Body of pancreas (tissue), 4 donors: ENCODE results near the gene NTMT2. TPM values are rescaled to one million over a fixed set of nuclear protein-coding genes. Genes with fewer than 3 reads are reported as not detected.

Experiments
- ATAC-seq: fragments of 150-250 bp; one replicate; pipeline ENCODE4 v1.9.1; 2016
- DNase-seq, 4 donors: peaks; one replicate each; pipeline ENCODE4 v3.0.0-alpha.2; 2019
- H3K27ac ChIP-seq, 4 donors: fragments of 200-600 bp; sonication (generic); 1 replicate in 3 of 4; 2 replicates in 1 of 4; pipeline versions ENCODE4 v1.5.1 to v1.6.1; 2016 to 2019; ENCODE audit warnings: mild to moderate bottlenecking in 1 of 4, mixed read lengths in 1 of 4, moderate library complexity in 1 of 4
- H3K27me3 ChIP-seq, 2 donors: fragments of 200-600 bp; sonication (generic); one replicate each; pipeline ENCODE4 v1.6.0; 2016; ENCODE audit warnings: mild to moderate bottlenecking in 1 of 2
- H3K36me3 ChIP-seq, 2 donors: fragments of 200-600 bp; sonication (generic); replicated peaks in 1 of 2; 2 replicates each; pipeline ENCODE4 v1.5.1; 2016; ENCODE audit warnings: low read depth in 2 of 2; ENCODE audit not compliant: insufficient read depth in 1 of 2
- H3K4me1 ChIP-seq: fragments of 200-600 bp; sonication (generic); one replicate; pipeline ENCODE4 v1.6.0; 2016
- H3K4me3 ChIP-seq, 2 donors: fragments of 200-600 bp; sonication (generic); 1 replicate in 1 of 2; 2 replicates in 1 of 2; pipeline ENCODE4 v1.5.1; 2016 to 2019
- H3K9me3 ChIP-seq, 3 donors: fragments of 200-600 bp; sonication (generic); 1 replicate in 2 of 3; 2 replicates in 1 of 3; pipeline ENCODE4 v1.5.1; 2016
- CTCF ChIP-seq, 7 experiments: fragments of 450-650 bp in 4 of 7; fragments of 200-600 bp in 3 of 7; sonication (generic) in 3 of 7; IDR thresholded peaks; one replicate each; pipeline ENCODE4 v1.5.1; 2016 to 2019; ENCODE audit warnings: antibody characterized with exemption in 7 of 7
- POLR2A ChIP-seq, 3 donors: fragments of 450-650 bp; IDR thresholded peaks; one replicate each; pipeline ENCODE4 v1.6.1; 2016; ENCODE audit warnings: antibody characterized with exemption in 3 of 3, mild to moderate bottlenecking in 2 of 3
- WGBS, 2 donors: methylation state at CpG; one replicate each; pipeline ENCODE4 v1.1.5; 2017; 5-methylcytosine and 5-hydroxymethylcytosine counted together
- intact Hi-C: fragments of 100-400 bp; cut with DNase I; formaldehyde crosslinking; loops from one replicate; pipeline ENCODE4 v1.15.1; 2023
- total RNA-seq, 2 donors: library from RNA; depleted of rRNA; stranded (reverse); fragments of >200 nt; gene quantifications; one replicate each; pipeline ENCODE4 v1.1.0, GENCODE V29; 2016

NTMT2 gene
- total RNA-seq, 2 donors from 2014 or later = not detected

DNA sequence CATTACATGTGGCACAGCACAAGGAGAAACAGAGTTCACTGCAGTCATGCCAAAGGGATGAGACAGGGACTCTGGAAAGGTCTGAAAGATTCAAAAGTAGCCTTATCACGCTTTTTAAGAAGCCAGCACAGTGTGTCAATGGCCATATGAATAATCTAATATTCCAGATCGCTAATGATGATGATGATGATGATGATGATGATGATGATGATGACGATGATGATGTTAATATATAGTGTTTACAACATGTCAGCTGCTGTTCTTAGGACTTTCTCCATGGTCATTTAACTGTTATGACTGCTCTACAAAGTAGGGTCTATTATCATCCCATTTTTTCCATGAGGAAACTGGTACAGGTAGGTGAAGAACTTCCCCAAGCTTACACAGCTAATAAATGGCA lies 64.4 kb downstream of the NTMT2 start:
- H3K27ac ChIP-seq = no peak overlapping the region
- no peaks in the 10 kb centered on the region for H3K4me1 ChIP-seq
- no peaks in the 10 kb centered on the region for H3K36me3 ChIP-seq
- WGBS, 2 donors = 61 to 63% methylated on average over 3 of the region's 3 CpGs
- no peaks in the 10 kb centered on the region for H3K27me3 ChIP-seq
- intact Hi-C loops = no loop called here
- H3K4me3 ChIP-seq = no peak overlapping the region
- ATAC-seq (no peak), DNase-seq (no peak)
- TF ChIP-seq POLR2A (IDR thresholded peaks at IDR 0.05) (no peak), CTCF (IDR thresholded peaks at IDR 0.05) (no peak)
- no peaks in the 10 kb centered on the region for H3K9me3 ChIP-seq

- no peak for DNase-seq
- 67 to 78% methylated on average over 3 to 6 of the region's 6 CpGs for WGBS, 2 donors
- ATAC-seq = no peak
- TF ChIP-seq CTCF (IDR thresholded peaks at IDR 0.05) (no peak), POLR2A (IDR thresholded peaks at IDR 0.05) (no peak)
- H3K36me3 ChIP-seq = no peaks in the 10 kb centered on the region
- H3K4me3 ChIP-seq = no peak overlapping the region
- no peaks in the 10 kb centered on the region for H3K4me1 ChIP-seq
- intact Hi-C loops = no loop called here
- H3K27me3 ChIP-seq = no peaks in the 10 kb centered on the region
- no peak overlapping the region for H3K27ac ChIP-seq
- H3K9me3 ChIP-seq = no peaks in the 10 kb centered on the region
Measured at GRCh38 chr1:170213596-170213995, 67.8 kb downstream of the NTMT2 start.

- intact Hi-C loops = no loop called here
- H3K4me1 ChIP-seq = no peaks in the 10 kb centered on the region
- 49 to 55% methylated on average over 10 of the region's 10 CpGs for WGBS, 2 donors
- H3K9me3 ChIP-seq = no peaks in the 10 kb centered on the region
- no peak overlapping the region for H3K27ac ChIP-seq
- ATAC-seq (no peak), DNase-seq (no peak)
- H3K36me3 ChIP-seq = no peaks in the 10 kb centered on the region
- no peak overlapping the region for H3K4me3 ChIP-seq
- no peaks in the 10 kb centered on the region for H3K27me3 ChIP-seq
- TF ChIP-seq POLR2A (IDR thresholded peaks at IDR 0.05) (no peak), CTCF (IDR thresholded peaks at IDR 0.05) (no peak)
Measured at GRCh38 chr1:170214117-170215032, 68.6 kb downstream of the NTMT2 start.

DNA sequence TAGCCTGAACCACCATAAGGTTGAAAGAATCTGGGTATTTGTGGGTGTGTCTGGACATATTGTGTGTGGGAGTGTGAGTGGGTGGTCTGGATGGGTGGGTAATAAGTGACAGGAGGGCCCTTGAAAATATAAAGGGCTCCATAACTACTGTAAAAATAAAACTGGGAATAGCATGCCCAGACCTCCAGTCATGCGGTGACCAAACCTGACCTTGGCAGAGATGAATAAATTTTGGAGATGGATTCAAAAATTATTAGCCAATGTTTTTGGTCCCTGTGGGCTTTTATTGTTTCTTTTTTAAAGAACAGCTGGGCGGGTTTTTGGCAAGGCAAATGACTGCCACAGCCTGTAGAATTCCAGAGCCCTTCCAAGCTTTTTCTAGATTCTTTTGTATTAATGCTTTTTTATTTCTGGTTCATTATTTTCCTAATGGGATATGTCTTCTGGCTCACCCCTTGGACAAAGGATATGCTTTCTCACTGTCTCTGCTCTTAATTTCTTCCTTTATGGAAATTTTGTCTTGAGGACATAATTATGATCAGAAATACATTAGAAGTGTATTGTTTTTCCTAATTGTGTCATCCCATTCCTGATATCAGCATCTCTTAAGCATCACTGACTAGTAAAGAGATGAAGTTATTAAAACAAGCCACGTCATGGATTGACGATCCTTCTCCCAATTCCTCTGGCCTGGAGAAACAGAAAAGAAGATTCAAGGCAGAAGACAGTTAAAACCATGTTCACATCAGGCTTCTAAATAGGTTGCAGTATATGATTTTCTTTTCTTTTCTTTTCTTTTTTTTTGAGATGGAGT lies 69.5 kb downstream of the NTMT2 start:
- DNase-seq (no peak), ATAC-seq (no peak)
- H3K36me3 ChIP-seq = no peaks in the 10 kb centered on the region
- 57% methylated on average over 4 of the region's 4 CpGs for WGBS, 2 donors
- no peaks in the 10 kb centered on the region for H3K27me3 ChIP-seq
- TF ChIP-seq CTCF (IDR thresholded peaks at IDR 0.05) (no peak), POLR2A (IDR thresholded peaks at IDR 0.05) (no peak)
- no peak overlapping the region for H3K4me3 ChIP-seq
- no peak overlapping the region for H3K27ac ChIP-seq
- no peaks in the 10 kb centered on the region for H3K9me3 ChIP-seq
- H3K4me1 ChIP-seq = no peaks in the 10 kb centered on the region
- intact Hi-C loops = no loop called here
